ENCODE data around the gene TTLL9. TPM values are rescaled to one million over a fixed set of nuclear protein-coding genes. Genes with fewer than 3 reads are reported as not detected.

Gene TTLL9
- total RNA-seq, 1 donor from 2014 or later: 0.05 TPM

- Histone ChIP-seq H3K4me3 (peak overlapping the region; percentile 97), H3K36me3 (peaks cover 41% of the 10 kb centered on the region), H3K9me3 (replicated peaks) (peaks cover 3% of the 10 kb centered on the region), H3K4me1 (peaks cover 22% of the 10 kb centered on the region), H3K27me3 (ENCODE audit: low read depth) (peaks cover 15% of the 10 kb centered on the region), H3K27ac (replicated peaks) (peak overlapping the region; percentile 87)
- TF ChIP-seq CTCF (IDR thresholded peaks at IDR 0.05; ENCODE audit: borderline replicate concordance): no peak
- DNase-seq: no peak
- intact Hi-C loops (cut with micrococcal nuclease): loop anchor here (10.0 kb wide), 1 partner anchor 96 kb away; no protein-coding TSS in a partner anchor
These were observed 80.7 kb downstream of the TTLL9 start for GRCh38 chr20:31951203-31951529.

GRCh38 chr20:31951530-31952453 is 81.4 kb downstream of the TTLL9 start, which contains the start of gene PDRG1:
TSS of gene PDRG1 (minus strand) at chr20:31952046. CDS start at chr20:31951961, 85 bp downstream.
- peaks cover 21% of the 10 kb centered on the region for H3K27me3 ChIP-seq (ENCODE audit: low read depth)
- H3K4me1 ChIP-seq: peaks cover 22% of the 10 kb centered on the region
- DNase-seq: peak; percentile 96
- peak; percentile 97 for TF ChIP-seq CTCF (IDR thresholded peaks at IDR 0.05; ENCODE audit: borderline replicate concordance)
- intact Hi-C loops (cut with micrococcal nuclease): loop anchor here (10.0 kb wide), 1 partner anchor 97 kb away; no protein-coding TSS in a partner anchor
- peak within 1 kb of the TSS; percentile 87 for H3K27ac ChIP-seq (replicated peaks)
- H3K36me3 ChIP-seq: peaks cover 34% of the 10 kb centered on the region
- H3K4me3 ChIP-seq: peak within 1 kb of the TSS; percentile 97
- peaks cover 3% of the 10 kb centered on the region for H3K9me3 ChIP-seq (replicated peaks)

- H3K36me3 ChIP-seq: peaks cover 16% of the 10 kb centered on the region
- H3K4me1 ChIP-seq: peaks cover 22% of the 10 kb centered on the region
- peaks cover 34% of the 10 kb centered on the region for H3K27me3 ChIP-seq (ENCODE audit: low read depth)
- no peak for DNase-seq
- H3K27ac ChIP-seq (replicated peaks): no peak overlapping the region
- H3K4me3 ChIP-seq: no peak overlapping the region
- no peaks in the 10 kb centered on the region for H3K9me3 ChIP-seq (replicated peaks)
- intact Hi-C loops (cut with micrococcal nuclease): loop anchor here (10.0 kb wide), 1 partner anchor 99 kb away; no protein-coding TSS in a partner anchor
- no peak for TF ChIP-seq CTCF (IDR thresholded peaks at IDR 0.05; ENCODE audit: borderline replicate concordance)
These were observed 83.2 kb downstream of the TTLL9 start for GRCh38 chr20:31953556-31954148.

GRCh38 chr20:31954500-31954899 is 84.1 kb downstream of the TTLL9 start:
- no peak for DNase-seq
- no peak for TF ChIP-seq CTCF (IDR thresholded peaks at IDR 0.05; ENCODE audit: borderline replicate concordance)
- no peak overlapping the region for H3K27ac ChIP-seq (replicated peaks)
- H3K4me1 ChIP-seq: peaks cover 22% of the 10 kb centered on the region
- intact Hi-C loops (cut with micrococcal nuclease): loop anchor here (10.0 kb wide), 1 partner anchor 100 kb away; no protein-coding TSS in a partner anchor
- H3K27me3 ChIP-seq (ENCODE audit: low read depth): peaks cover 34% of the 10 kb centered on the region
- peaks cover 7% of the 10 kb centered on the region for H3K36me3 ChIP-seq
- H3K4me3 ChIP-seq: no peak overlapping the region
- H3K9me3 ChIP-seq (replicated peaks): no peaks in the 10 kb centered on the region

Data from left ventricle myocardium inferior (tissue), 1 donor.